Neural progenitor cell (in vitro differentiated cells): ENCODE measurements around the gene PIP5K1B. TPM values are rescaled to one million over a fixed set of nuclear protein-coding genes. Genes with fewer than 3 reads are reported as not detected.

Experiments used
- DNase-seq: peaks from one replicate; pipeline ENCODE4 v3.0.0-alpha.2; 2016; ENCODE audit warnings: low spot score
- H2AFZ ChIP-seq: fragments of 200-600 bp; sonication (generic); replicated peaks from 2 replicates; pipeline ENCODE4 v1.6.1; 2016; ENCODE audit warnings: antibody characterized with exemption
- H3F3A ChIP-seq: fragments of 200-600 bp; sonication (generic); 2 replicates; pipeline ENCODE4 v1.6.1; 2016; ENCODE audit warnings: antibody characterized with exemption, low read depth
- H3K27ac ChIP-seq: fragments of 200-600 bp; sonication (generic); 2 replicates; pipeline ENCODE4 v1.5.1; 2016; ENCODE audit warnings: mild to moderate bottlenecking
- H3K27me3 ChIP-seq: fragments of 200-600 bp; sonication (generic); 2 replicates; pipeline ENCODE4 v1.6.1; 2016; ENCODE audit warnings: mild to moderate bottlenecking, moderate library complexity
- H3K36me3 ChIP-seq: fragments of 200-600 bp; sonication (generic); 2 replicates; pipeline ENCODE4 v1.5.1; 2016
- H3K4me1 ChIP-seq: fragments of 200-600 bp; sonication (generic); 2 replicates; pipeline ENCODE4 v1.6.1; 2016; ENCODE audit warnings: mixed run types
- H3K4me2 ChIP-seq: fragments of 200-600 bp; sonication (generic); 2 replicates; pipeline ENCODE4 v1.6.1; 2016
- H3K4me3 ChIP-seq: fragments of 200-600 bp; sonication (generic); 2 replicates; pipeline ENCODE4 v1.5.1; 2016
- H3K79me2 ChIP-seq: fragments of 200-600 bp; sonication (generic); 2 replicates; pipeline ENCODE4 v1.6.1; 2016; ENCODE audit warnings: low read depth
- H3K9ac ChIP-seq: fragments of 200-600 bp; sonication (generic); 2 replicates; pipeline ENCODE4 v1.6.1; 2016
- H3K9me3 ChIP-seq: fragments of 200-600 bp; sonication (generic); 2 replicates; pipeline ENCODE4 v1.5.1; 2016; ENCODE audit warnings: low read depth
- H4K20me1 ChIP-seq: fragments of 200-600 bp; sonication (generic); 2 replicates; pipeline ENCODE4 v1.6.1; 2016; ENCODE audit warnings: low read depth
- H3K27ac Mint-ChIP-seq: 3 replicates; pipeline ENCODE4 v1.8.0; 2021; ENCODE audit warnings: mixed read lengths
- H3K27me3 Mint-ChIP-seq: 2 replicates; pipeline ENCODE4 v1.8.0; 2022; ENCODE audit warnings: low read depth, mild to moderate bottlenecking, inconsistent platforms, moderate library complexity, mixed read lengths; ENCODE audit not compliant: insufficient read depth
- H3K36me3 Mint-ChIP-seq: 3 replicates; pipeline ENCODE4 v1.8.0; 2021; ENCODE audit warnings: mixed read lengths
- H3K4me1 Mint-ChIP-seq: 3 replicates; pipeline ENCODE4 v1.8.0; 2021; ENCODE audit warnings: mixed read lengths
- H3K4me3 Mint-ChIP-seq: 3 replicates; pipeline ENCODE4 v1.8.0; 2021; ENCODE audit warnings: mild to moderate bottlenecking, moderate library complexity, mixed read lengths
- H3K9me3 Mint-ChIP-seq: 3 replicates; pipeline ENCODE4 v1.8.0; 2020; ENCODE audit warnings: mixed read lengths
- EZH2 ChIP-seq: fragments of 200-600 bp; sonication (generic); IDR thresholded peaks from 2 replicates; pipeline ENCODE4 v1.6.1; 2017; ENCODE audit warnings: antibody characterized with exemption, mild to moderate bottlenecking, moderate library complexity
- EZH2phosphoT487 ChIP-seq: fragments of 200-600 bp; sonication (generic); IDR thresholded peaks from 2 replicates; pipeline ENCODE4 v1.6.1; 2017; ENCODE audit warnings: antibody characterized with exemption
- small RNA-seq: library from RNA; depleted of rRNA; stranded (forward); fragments of <200 nt; gene quantifications from one replicate; pipeline ENCODE3, GENCODE V24; 2015
- total RNA-seq: library from RNA; depleted of rRNA; stranded (reverse); fragments of >200 nt; gene quantifications from 2 replicates; pipeline ENCODE4 v1.2.3, GENCODE V29; 2015; ENCODE audit warnings: low replicate concordance
- TF ChIP-seq, protein P1 (sequence below): fragments of 200-600 bp; sonication (generic); IDR thresholded peaks from 2 replicates; pipeline ENCODE4 v1.5.1; 2017; ENCODE audit warnings: antibody characterized with exemption, mild to moderate bottlenecking

PIP5K1B gene
- total RNA-seq, 1 donor from 2014 or later: 3.2 TPM

DNA sequence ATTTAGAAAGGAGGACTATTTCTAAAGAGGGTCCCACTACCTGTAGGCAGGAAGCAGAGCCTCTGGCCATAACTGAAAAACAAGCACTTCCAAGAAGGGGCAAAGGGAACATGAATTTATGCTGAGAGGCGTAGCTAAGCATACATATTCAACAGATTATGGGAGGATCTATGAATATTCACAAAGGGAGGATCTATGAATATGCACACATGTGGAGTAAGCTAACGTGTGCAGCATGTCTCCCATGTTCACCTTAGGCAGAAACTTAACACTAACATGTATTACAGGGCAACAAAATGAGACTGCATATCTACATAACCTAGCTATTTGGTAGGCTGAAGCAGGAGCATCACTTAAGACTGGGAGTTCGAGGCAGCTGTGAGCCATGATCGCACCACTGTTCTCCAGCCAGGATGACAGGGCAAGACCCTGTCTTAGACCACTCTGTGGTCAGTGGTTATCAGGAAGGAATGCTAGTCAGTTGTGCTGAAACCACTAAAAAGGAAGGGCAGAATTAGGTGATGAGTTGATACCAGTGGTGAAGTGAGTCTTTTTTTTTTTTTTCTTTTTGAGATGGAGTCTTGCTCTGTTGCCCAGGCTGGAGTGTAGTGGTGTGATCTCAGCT lies 351.3 kb downstream of the PIP5K1B start:
- H3K4me1 ChIP-seq: no peaks in the 10 kb centered on the region
- no peak overlapping the region for H3K9ac ChIP-seq
- Mint-ChIP-seq H3K27me3 (peaks cover 3% of the 10 kb centered on the region), H3K9me3 (no peaks in the 10 kb centered on the region), H3K36me3 (peaks cover 27% of the 10 kb centered on the region), H3K4me1 (no peaks in the 10 kb centered on the region), H3K4me3 (no peak overlapping the region), H3K27ac (no peak overlapping the region)
- TF ChIP-seq EZH2phosphoT487 (no peak), EZH2 (no peak)
- TF ChIP-seq, protein P1, sequence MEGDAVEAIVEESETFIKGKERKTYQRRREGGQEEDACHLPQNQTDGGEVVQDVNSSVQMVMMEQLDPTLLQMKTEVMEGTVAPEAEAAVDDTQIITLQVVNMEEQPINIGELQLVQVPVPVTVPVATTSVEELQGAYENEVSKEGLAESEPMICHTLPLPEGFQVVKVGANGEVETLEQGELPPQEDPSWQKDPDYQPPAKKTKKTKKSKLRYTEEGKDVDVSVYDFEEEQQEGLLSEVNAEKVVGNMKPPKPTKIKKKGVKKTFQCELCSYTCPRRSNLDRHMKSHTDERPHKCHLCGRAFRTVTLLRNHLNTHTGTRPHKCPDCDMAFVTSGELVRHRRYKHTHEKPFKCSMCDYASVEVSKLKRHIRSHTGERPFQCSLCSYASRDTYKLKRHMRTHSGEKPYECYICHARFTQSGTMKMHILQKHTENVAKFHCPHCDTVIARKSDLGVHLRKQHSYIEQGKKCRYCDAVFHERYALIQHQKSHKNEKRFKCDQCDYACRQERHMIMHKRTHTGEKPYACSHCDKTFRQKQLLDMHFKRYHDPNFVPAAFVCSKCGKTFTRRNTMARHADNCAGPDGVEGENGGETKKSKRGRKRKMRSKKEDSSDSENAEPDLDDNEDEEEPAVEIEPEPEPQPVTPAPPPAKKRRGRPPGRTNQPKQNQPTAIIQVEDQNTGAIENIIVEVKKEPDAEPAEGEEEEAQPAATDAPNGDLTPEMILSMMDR: no peak
- H3F3A ChIP-seq: no peaks in the 10 kb centered on the region
- H3K9me3 ChIP-seq: no peaks in the 10 kb centered on the region
- DNase-seq: no peak
- H3K27ac ChIP-seq: no peak overlapping the region
- no peaks in the 10 kb centered on the region for H3K36me3 ChIP-seq
- no peak overlapping the region for H3K4me3 ChIP-seq
- H3K4me2 ChIP-seq: no peak overlapping the region
- H2AFZ ChIP-seq: no peak overlapping the region
- no peaks in the 10 kb centered on the region for H3K79me2 ChIP-seq
- H3K27me3 ChIP-seq: no peaks in the 10 kb centered on the region
- H4K20me1 ChIP-seq: no peaks in the 10 kb centered on the region

DNA sequence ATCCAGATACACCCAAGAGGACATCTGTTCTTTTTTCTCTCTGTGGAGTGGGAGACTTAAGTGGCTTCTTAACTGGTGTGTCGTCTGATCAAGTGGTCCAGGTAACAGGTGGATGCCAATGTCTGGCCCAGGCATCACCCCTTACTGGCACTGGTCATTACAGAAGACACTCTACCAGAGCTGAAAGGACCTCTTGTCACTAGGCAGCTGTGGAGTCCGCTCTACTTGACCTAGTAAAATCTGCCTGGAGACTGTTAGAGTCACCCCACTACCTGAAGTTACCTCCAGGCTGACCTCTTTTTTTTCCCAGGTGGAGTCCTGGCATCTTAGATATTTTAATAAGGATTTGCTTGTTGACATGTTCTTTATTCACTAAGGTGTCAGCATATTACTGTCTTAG lies 353.1 kb downstream of the PIP5K1B start:
- Mint-ChIP-seq H3K9me3 (no peaks in the 10 kb centered on the region), H3K27ac (no peak overlapping the region), H3K36me3 (peaks cover 27% of the 10 kb centered on the region), H3K4me1 (no peaks in the 10 kb centered on the region), H3K4me3 (no peak overlapping the region), H3K27me3 (peaks cover 3% of the 10 kb centered on the region)
- TF ChIP-seq EZH2 (no peak), EZH2phosphoT487 (no peak)
- TF ChIP-seq, protein P1: no peak
- no peak overlapping the region for H3K4me3 ChIP-seq
- H3K27ac ChIP-seq: no peak overlapping the region
- H3K79me2 ChIP-seq: no peaks in the 10 kb centered on the region
- no peaks in the 10 kb centered on the region for H3K4me1 ChIP-seq
- H3K9me3 ChIP-seq: no peaks in the 10 kb centered on the region
- DNase-seq: no peak
- no peak overlapping the region for H2AFZ ChIP-seq
- H4K20me1 ChIP-seq: no peaks in the 10 kb centered on the region
- H3K9ac ChIP-seq: no peak overlapping the region
- no peak overlapping the region for H3K4me2 ChIP-seq
- H3K27me3 ChIP-seq: no peaks in the 10 kb centered on the region
- H3F3A ChIP-seq: no peaks in the 10 kb centered on the region
- H3K36me3 ChIP-seq: no peaks in the 10 kb centered on the region

Small RNAs within 50 kb of the gene (small RNA-seq; reads per million reads assigned to genes)
- gene RNU6-820P: not detected

Other genes starting within 250 kb of the PIP5K1B start
- not detected in 2 replicates for gene TMEM252, start 164.4 kb upstream of the PIP5K1B start, total RNA-seq